Measurements from ENCODE around the gene ARFGEF3. TPM values are rescaled to one million over a fixed set of nuclear protein-coding genes. Genes with fewer than 3 reads are reported as not detected.

Gene ARFGEF3
- total and polyA plus RNA-seq, 4 donors, result 0.06 to 0.33 (median 0.16) TPM

GRCh38 chr6:138387577-138388368 lies 226.0 kb downstream of the ARFGEF3 start:
- Histone ChIP-seq H3K9ac (ENCODE audit: low read depth in 1 of 2, low read length in 2 of 2) (no peak overlapping the region), H3K9me3 (ENCODE audit: control insufficient read depth in 4 of 4, low read length in 3 of 4) (no peaks in the 10 kb centered on the region), H3K27ac (ENCODE audit: low read depth in 1 of 2, low read length in 2 of 2) (no peak overlapping the region), H3K4me3 (ENCODE audit: low read depth in 1 of 3, low read length in 3 of 3) (no peak overlapping the region), H3K36me3 (ENCODE audit: control insufficient read depth in 4 of 4, insufficient read depth in 3 of 4, low read depth in 1 of 4, low read length in 3 of 4) (no peaks in the 10 kb centered on the region), H3K4me1 (ENCODE audit: control insufficient read depth in 4 of 4, insufficient read depth in 4 of 4, low read length in 3 of 4) (peaks cover 0 to 15% (median 11%) of the 10 kb centered on the region in 4 donors), H3K27me3 (ENCODE audit: control insufficient read depth in 4 of 4, insufficient read depth in 4 of 4, low read length in 3 of 4) (no peaks in the 10 kb centered on the region)
- DNase-seq (ENCODE audit: low spot score), result no peak
- TF ChIP-seq JUND (IDR thresholded peaks at IDR 0.05) (peak in 1 of 2 donors; percentile 20), TAF1 (conservative IDR thresholded peaks at IDR 0.05) (no peak), FOXA1 (IDR thresholded peaks at IDR 0.05) (peak; percentile 52), EGR1 (IDR thresholded peaks at IDR 0.05; ENCODE audit: low read depth in 2 of 2) (no peak), MAX (IDR thresholded peaks at IDR 0.05) (no peak), FOXA2 (IDR thresholded peaks at IDR 0.05) (peak; percentile 88), GABPA (IDR thresholded peaks at IDR 0.05 in 1 of 2, conservative IDR thresholded peaks at IDR 0.05 in 1 of 2) (no peak), RAD21 (IDR thresholded peaks at IDR 0.05) (peak; percentile 26 to 30), NR2F2 (IDR thresholded peaks at IDR 0.05) (no peak), HNF4A (conservative IDR thresholded peaks at IDR 0.05) (peak; percentile 10 to 38), ATF3 (IDR thresholded peaks at IDR 0.05) (no peak), ZBTB33 (IDR thresholded peaks at IDR 0.05) (peak; percentile 22), HNF4G (IDR thresholded peaks at IDR 0.05) (no peak), SP1 (IDR thresholded peaks at IDR 0.05) (peak; percentile 69), YY1 (IDR thresholded peaks at IDR 0.05) (peak; percentile 94), REST (IDR thresholded peaks at IDR 0.05) (peak; percentile 45), RXRA (IDR thresholded peaks at IDR 0.05) (peak; percentile 7 to 49)
- TF ChIP-seq, protein P1, sequence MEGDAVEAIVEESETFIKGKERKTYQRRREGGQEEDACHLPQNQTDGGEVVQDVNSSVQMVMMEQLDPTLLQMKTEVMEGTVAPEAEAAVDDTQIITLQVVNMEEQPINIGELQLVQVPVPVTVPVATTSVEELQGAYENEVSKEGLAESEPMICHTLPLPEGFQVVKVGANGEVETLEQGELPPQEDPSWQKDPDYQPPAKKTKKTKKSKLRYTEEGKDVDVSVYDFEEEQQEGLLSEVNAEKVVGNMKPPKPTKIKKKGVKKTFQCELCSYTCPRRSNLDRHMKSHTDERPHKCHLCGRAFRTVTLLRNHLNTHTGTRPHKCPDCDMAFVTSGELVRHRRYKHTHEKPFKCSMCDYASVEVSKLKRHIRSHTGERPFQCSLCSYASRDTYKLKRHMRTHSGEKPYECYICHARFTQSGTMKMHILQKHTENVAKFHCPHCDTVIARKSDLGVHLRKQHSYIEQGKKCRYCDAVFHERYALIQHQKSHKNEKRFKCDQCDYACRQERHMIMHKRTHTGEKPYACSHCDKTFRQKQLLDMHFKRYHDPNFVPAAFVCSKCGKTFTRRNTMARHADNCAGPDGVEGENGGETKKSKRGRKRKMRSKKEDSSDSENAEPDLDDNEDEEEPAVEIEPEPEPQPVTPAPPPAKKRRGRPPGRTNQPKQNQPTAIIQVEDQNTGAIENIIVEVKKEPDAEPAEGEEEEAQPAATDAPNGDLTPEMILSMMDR (IDR thresholded peaks at IDR 0.05; ENCODE audit: low read depth, low read length, missing input control), result no peak
- 60% methylated on average over 8 of the region's 8 CpGs for WGBS
